Embryonic facial prominence (tissue), 1 donor: ENCODE data around the gene EAF2.
"Not testable (repeated sequence)": the region's sequence is repeated elsewhere in the genome, so short reads cannot be mapped to it uniquely, and the experiment has no call there.

Experiments used
- DNase-seq: peaks from one replicate; pipeline ENCODE4 v3.0.0-alpha.2; 2016; ENCODE audit errors: extremely low spot score

EAF2 gene

DNA sequence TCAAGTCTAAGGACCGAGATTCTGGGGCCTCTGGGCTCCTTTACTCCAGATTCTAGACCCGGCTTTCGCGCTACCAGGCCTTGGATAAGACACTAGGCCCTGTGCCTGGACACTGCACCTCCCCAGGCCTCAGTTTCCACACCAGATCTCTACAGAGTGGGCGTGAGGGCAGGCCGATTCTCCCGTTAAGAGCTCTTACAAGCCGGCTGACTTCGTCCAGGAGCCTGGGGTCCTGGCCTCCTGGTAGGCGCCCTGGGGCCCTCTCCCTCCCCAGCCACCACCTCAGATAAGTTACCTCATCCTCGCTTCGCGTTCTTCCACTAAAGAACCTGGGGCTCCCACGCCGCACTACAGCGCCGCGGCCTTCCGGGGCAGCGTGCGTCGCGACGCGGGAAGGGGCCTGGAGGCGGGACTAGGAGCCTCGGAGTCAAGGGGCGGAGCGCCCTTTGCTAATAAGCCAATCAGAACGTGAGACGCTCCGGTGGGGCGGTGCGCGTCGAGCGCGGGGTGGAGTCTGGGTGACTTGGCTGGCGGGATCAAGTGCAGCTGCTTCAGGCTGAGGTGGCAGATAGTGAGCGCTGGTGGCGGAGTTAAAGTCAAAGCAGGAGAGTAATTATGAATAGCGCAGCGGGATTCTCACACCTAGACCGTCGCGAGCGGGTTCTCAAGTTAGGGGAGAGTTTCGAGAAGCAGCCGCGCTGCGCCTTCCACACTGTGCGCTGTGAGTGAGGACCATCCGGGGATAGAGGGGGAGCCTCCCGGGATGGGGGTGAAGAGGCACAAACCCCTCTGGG is at the start of gene EAF2, which contains the start of gene IQCB1:
EAF2 (plus strand) TSS at position 539 of the 794 bp plus-strand sequence; CDS start at position 616, 77 bp downstream.
IQCB1 (minus strand) TSS at position 390 of the 794 bp plus-strand sequence. CDS start 6,100 bp downstream, outside the sequence.
- DNase-seq = peak; percentile 88

DNA sequence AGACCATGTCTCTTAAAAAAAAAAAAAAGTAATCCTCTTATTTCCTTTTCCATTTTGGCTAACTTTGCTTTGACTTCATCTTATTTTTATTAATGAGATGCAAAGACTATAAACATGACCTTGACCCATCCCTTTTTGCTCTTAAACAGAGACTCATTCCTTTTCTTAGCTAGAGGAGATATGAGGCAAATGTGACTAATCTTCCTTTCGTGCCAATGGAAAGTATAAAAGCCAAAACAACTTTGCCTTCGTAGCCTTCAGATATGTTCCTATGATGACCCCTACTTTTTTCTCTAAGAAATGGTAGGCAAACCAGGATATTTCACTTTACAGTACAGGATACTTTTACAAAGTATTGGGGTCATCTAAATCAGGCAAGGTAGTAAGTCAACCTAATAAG is 48.5 kb upstream of the EAF2 start:
- no peak for DNase-seq

DNA sequence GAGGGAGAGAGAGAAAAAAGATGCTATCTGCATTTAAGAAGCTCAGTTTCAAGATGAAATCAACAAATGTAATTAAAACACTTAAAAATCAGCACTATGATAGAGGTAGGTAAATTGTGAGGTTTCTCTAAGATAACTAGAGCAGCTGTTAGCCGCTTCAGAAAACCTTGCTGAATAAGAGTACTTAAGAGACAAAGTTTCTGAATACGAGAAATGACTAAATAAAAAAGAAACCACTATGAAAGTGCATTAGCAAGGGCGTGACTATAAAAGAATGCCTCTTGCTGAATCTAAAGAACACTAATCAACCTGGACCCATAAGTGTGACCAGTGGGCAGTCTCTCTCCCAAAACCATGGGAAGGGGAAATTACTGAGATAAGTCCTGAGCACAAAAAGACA is 41.9 kb upstream of the EAF2 start:
- DNase-seq = no peak

DNA sequence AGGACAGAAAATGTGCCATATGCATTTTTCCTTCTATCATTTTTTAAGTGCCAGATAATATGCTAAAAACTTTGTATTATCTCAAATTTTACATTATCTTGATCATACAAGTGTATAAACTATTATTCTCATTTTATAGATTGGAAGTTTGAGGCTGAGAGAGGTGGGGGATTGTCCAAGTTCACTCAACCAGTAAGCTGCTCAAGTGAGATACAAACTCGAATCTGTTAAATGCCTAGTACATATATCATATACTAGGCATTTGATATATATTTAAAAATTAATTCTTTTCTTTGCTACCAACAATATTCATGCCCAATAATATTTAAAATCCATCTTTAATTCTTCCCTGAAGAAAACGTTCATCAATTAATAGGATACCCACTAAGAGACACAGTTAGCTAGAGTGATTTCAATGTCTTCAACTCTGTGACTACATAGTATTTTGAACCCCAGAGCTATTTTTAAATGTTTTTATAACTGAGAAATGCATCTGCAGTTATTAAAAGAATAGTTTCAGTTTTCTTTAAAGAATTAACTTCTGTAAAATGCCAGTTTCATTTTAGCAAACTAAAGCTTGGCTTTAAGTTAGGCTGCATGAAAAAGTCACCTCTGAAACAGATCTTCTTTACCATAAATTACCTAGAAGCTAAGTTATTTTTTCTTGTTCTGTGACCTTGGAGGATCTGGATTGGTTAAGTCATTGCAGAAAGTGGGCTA is 40.6 kb upstream of the EAF2 start:
- DNase-seq = no peak

DNA sequence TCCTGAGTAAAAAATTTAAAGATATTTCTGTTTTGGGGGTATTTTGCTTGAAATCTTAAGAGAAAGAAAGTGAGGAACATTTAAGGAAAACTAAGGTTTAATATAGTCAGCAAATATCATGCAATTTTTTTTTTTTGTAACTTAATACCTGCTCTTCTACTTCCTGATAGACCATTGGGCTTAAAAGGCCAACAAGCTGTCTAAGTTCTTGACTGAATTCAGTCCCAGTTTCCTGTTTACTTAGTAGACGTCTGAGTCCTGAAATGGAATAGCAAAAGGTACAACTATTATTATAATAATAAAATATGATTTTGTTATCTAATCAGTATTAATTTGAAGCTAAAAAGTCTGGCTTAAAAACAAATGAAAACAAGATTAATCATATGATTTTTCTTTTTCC is 38.0 kb upstream of the EAF2 start:
- DNase-seq = no peak

- DNase-seq = no peak
Observed at GRCh38 chr3:121800906-121801305, 34.1 kb upstream of the EAF2 start.

- DNase-seq = no peak
Observed at GRCh38 chr3:121803771-121804320, 31.2 kb upstream of the EAF2 start.

DNA sequence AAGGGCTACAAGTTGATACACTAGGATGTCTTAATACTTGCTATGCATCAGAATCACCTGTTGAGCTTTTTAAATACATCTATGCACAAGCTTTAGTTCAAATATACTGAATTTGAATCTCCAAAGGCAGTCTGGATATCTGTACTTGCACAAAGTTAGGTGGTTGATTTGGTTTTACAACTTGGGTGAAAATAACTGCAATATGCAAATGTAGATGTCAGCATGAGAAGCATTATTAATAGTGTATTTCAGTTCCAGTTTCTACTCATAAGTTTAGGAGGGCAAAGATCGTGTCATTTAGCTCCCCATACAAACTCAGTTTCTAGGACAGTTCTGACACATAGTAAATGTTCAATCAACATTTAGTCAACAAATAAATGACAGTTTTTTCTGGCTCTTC is 25.8 kb upstream of the EAF2 start:
- DNase-seq = no peak

- DNase-seq = no peak
Observed at GRCh38 chr3:121817753-121818152, 17.3 kb upstream of the EAF2 start.

- DNase-seq = no peak
Observed at GRCh38 chr3:121818578-121818977, 16.4 kb upstream of the EAF2 start.

GRCh38 chr3:121819236-121819635 is 15.8 kb upstream of the EAF2 start:
- no peak for DNase-seq

GRCh38 chr3:121821421-121822199 is 13.4 kb upstream of the EAF2 start:
- no peak for DNase-seq

DNA sequence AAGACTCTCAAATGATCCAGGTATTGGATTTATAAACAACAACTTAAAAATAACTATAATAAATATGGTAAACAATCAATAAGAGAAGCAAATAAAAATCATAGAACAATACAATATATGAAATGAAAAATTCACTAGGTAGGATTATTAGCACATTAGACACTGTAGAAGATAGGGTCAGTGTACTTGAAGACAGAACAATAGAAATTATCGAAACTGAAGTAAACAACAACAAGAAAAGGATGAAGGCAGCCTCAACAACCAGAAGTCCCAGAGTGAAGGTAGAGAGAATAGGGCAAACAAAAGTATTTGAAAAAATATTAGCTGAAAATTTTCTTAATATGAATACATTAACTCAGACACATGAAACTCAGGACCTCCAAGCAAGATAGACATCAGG is 12.0 kb upstream of the EAF2 start:
- no peak for DNase-seq

DNA sequence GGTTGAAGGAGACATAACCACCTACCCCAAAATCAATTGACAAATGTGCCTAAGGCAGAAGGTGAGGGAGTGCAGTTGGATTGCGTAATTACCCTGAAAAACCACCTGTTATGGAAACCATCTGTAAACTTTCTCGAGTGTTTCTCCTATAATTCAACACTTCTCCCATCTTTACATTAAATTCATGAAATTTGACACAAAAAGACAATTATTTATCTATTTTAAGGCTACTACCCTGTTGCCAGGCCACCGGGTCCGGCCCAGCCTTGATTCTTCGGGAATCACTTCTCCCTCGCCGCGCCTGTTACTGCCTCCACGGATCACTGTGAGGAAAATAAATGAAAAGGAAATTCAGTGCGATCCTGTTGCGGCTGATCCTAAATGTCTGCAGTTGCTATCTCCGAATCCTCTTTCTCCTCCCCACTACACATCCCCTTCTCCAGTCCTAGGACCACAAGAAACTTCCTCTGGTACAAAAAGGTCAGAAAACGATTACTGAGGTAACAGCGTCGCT is 795 bp upstream of the EAF2 start:
- no peak for DNase-seq

GRCh38 chr3:121835465-121835801 is 424 bp downstream of the EAF2 start:
- no peak for DNase-seq

GRCh38 chr3:121836064-121836463 is 1.1 kb downstream of the EAF2 start:
- no peak for DNase-seq

DNA sequence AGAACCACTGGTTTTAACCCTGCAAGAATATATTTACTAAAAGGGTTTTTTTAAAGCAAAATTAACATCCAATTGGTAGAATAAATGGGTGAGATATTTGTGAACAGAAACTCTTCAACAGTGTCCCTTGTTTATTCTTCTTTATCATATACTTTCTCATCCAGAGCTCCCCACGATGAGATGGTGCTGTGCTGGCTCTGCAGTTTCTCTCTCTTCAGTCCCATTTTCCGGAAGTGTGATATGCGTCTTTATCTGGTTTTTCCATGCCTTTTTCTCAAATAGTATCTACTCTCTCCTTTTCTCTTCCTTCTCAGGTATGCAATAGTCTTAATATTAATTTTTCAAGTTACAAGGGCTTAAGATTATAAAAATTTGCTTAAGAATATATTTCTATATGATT is 1.5 kb downstream of the EAF2 start:
- DNase-seq = no peak

DNA sequence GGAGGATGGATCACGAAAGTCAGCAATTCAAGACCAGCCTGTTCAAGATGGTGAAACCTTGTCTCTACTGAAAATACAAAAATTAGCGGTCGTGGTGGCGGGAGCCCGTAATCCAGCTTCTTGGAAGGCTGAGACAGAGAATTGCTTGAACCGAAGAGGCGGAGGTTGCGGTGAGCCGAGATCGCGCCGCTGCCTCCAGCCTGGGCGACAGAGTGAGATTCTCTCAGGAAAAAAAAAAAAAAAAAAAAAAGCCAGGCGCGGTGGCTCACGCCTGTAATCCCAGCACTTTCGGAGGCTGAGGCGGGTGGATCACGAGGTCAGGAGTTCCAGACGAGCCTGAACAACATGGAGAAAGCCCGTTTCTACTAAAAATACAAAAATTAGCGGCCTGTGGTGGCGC is 5.0 kb downstream of the EAF2 start:
- DNase-seq = no peak

DNA sequence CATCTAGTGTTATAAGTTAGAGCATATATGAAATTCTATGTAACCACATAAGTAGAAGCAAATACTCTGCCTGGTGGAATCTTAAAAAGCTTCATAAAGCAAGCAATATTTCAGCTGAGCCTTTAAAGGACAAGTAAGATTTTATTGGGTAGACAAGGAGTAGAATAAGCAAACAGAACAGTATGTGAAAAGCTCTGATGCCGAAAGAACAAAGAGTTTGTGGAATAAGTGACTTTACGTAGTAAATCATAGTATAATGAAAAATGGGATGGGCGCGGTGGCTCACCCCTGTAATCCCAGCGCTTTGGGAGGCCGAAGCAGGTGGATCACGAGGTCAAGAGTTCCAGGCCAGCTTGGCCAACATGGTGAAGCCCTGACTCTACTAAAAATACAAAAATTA is 9.9 kb downstream of the EAF2 start:
- DNase-seq = no peak

- no peak for DNase-seq
Observed at GRCh38 chr3:121852256-121852655, 17.2 kb downstream of the EAF2 start.

DNA sequence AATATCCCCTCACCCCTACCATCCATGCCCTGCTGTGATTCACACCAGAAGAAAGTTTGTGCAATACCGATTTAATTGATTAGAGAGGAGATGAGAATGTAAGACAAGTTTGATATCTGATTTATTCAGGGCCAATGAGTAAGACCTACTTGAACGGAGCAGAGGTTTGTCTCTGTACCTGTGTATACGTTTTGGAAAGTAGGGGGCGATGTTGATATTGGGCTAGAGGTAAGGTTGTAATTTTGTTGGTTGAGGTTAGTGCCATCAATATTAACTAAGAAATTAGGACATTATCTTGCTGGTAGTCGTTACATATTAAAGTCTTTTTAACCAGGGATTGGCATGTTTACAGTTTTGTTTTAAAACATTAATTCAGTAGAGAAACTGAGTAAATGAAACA is 20.5 kb downstream of the EAF2 start:
- no peak for DNase-seq

DNA sequence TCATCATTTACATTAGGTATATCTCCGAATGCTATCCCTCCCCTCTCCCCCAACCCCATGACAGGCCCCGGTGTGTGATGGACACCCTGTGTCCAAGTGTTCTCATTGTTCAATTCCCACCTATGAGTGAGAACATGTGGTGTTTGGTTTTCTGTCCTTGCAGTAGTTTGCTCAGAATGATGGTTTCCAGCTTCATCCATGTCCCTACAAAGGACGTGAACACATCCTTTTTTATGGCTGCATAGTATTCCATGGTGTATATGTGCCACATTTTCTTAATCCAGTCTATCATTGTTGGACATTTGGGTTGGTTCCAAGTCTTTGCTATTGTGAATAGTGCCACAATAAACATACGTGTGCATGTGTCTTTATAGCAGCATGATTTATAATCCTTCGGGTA is 22.8 kb downstream of the EAF2 start:
- not testable (repeated sequence) for DNase-seq
